Keratinocyte (primary cell): ENCODE results near the gene NFATC4. TPM values are rescaled to one million over a fixed set of nuclear protein-coding genes. Genes with fewer than 3 reads are reported as not detected.
"Not testable (repeated sequence)": the region's sequence is repeated elsewhere in the genome, so short reads cannot be mapped to it uniquely, and the experiment has no call there.

Experiments
- DNase-seq: peaks from one replicate; pipeline ENCODE4 v3.0.0-alpha.2; 2011; ENCODE audit warnings: low read depth, missing footprints, low spot score
- FAIRE-seq: peaks from 2 replicates; lab custom pipeline; 2011; peaks lifted over from hg19 to GRCh38; lab: Jason Lieb, UNC
- H2AFZ ChIP-seq: 2 replicates; pipeline ENCODE4 v1.6.0; 2012; ENCODE audit warnings: low read length, control low read depth, inconsistent platforms; ENCODE audit not compliant: control insufficient read depth
- H3K27ac ChIP-seq: 2 replicates; pipeline ENCODE4 v1.5.1; 2011; ENCODE audit warnings: low read length; ENCODE audit not compliant: control insufficient read depth, insufficient read depth
- H3K27me3 ChIP-seq: 3 replicates; pipeline ENCODE4 v1.6.0; 2011; ENCODE audit warnings: low read length; ENCODE audit not compliant: control insufficient read depth, insufficient read depth; ENCODE audit errors: extremely low read depth
- H3K36me3 ChIP-seq, 2 experiments: 2 replicates in 1 of 2; 3 replicates in 1 of 2; pipeline ENCODE4 v1.5.1; 2011; ENCODE audit warnings: low read length in 2 of 2, mild to moderate bottlenecking in 1 of 2; ENCODE audit not compliant: control insufficient read depth in 2 of 2, insufficient read depth in 2 of 2; ENCODE audit errors: extremely low read depth in 1 of 2
- H3K4me1 ChIP-seq: 3 replicates; pipeline ENCODE4 v1.5.1; 2011; ENCODE audit warnings: low read length; ENCODE audit not compliant: control insufficient read depth, insufficient read depth; ENCODE audit errors: extremely low read depth
- H3K4me2 ChIP-seq: 3 replicates; pipeline ENCODE4 v1.6.0; 2011; ENCODE audit warnings: low read depth, low read length; ENCODE audit not compliant: control insufficient read depth, insufficient read depth; ENCODE audit errors: extremely low read depth
- H3K4me3 ChIP-seq, 3 experiments: fragments of 200-600 bp in 1 of 3; sonication (generic) in 1 of 3; 2 replicates in 2 of 3; 3 replicates in 1 of 3; pipeline ENCODE4 v1.5.1; 2011 to 2016; ENCODE audit warnings: low read length in 3 of 3, mild to moderate bottlenecking in 3 of 3, control low read depth in 2 of 3, inconsistent platforms in 1 of 3, low read depth in 1 of 3, mixed read lengths in 1 of 3, mixed run types in 1 of 3, moderate library complexity in 1 of 3; ENCODE audit not compliant: control insufficient read depth in 2 of 3, insufficient read depth in 2 of 3; ENCODE audit errors: extremely low read depth in 1 of 3
- H3K79me2 ChIP-seq: 2 replicates; pipeline ENCODE4 v1.6.0; 2012; ENCODE audit warnings: low read length; ENCODE audit not compliant: control insufficient read depth, insufficient read depth
- H3K9ac ChIP-seq: 3 replicates; pipeline ENCODE4 v1.6.0; 2011; ENCODE audit warnings: low read length; ENCODE audit not compliant: control insufficient read depth, insufficient read depth; ENCODE audit errors: extremely low read depth
- H3K9me1 ChIP-seq: 3 replicates; pipeline ENCODE4 v1.6.0; 2011; ENCODE audit warnings: low read length; ENCODE audit not compliant: control insufficient read depth, insufficient read depth; ENCODE audit errors: extremely low read depth
- H3K9me3 ChIP-seq: 2 replicates; pipeline ENCODE4 v1.5.1; 2012; ENCODE audit warnings: low read depth, low read length; ENCODE audit not compliant: control insufficient read depth
- H4K20me1 ChIP-seq: 3 replicates; pipeline ENCODE4 v1.6.0; 2011; ENCODE audit warnings: low read length; ENCODE audit not compliant: control insufficient read depth, insufficient read depth; ENCODE audit errors: extremely low read depth
- EZH2 ChIP-seq: IDR thresholded peaks from one replicate; pipeline ENCODE4 v1.6.1; 2012; ENCODE audit warnings: inconsistent platforms, mild to moderate bottlenecking, low read length, moderate library complexity
- dilution Hi-C: fragments of 300-500 bp; cut with MboI; formaldehyde crosslinking; loops from one replicate; pipeline ENCODE4 v1.7.0; 2020; ENCODE audit warnings: low sequenced_read_pairs; ENCODE audit not compliant: extremely low pct_ligation_motif_present
- polyA plus RNA-seq, 5 experiments: library from polyadenylated mRNA; depleted of rRNA in 3 of 5; stranded (reverse) in 3 of 5; stranded (forward) in 1 of 5; unstranded in 1 of 5; fragments of >200 nt; gene quantifications; 1 replicate in 1 of 5; 2 replicates in 3 of 5; 3 replicates in 1 of 5; pipeline versions ENCODE4 v1.2.1 to v1.2.3, GENCODE V29; 2011 to 2012; ENCODE audit warnings: missing spikeins in 2 of 5, low read depth in 1 of 5, low replicate concordance in 1 of 5
- TF ChIP-seq, protein P1 (sequence below), 3 experiments: IDR thresholded peaks in 1 of 3; conservative IDR thresholded peaks in 1 of 3; optimal IDR thresholded peaks in 1 of 3; 2 replicates in 2 of 3; 3 replicates in 1 of 3; pipeline versions ENCODE3 to v1.5.1; 2011; ENCODE audit warnings: low read length in 3 of 3, mild to moderate bottlenecking in 3 of 3, moderate library complexity in 2 of 3, control low read depth in 1 of 3, inconsistent platforms in 1 of 3; ENCODE audit not compliant: insufficient read depth in 2 of 3; ENCODE audit errors: extremely low read depth in 1 of 3

Gene NFATC4
- polyA plus RNA-seq, 1 donor (not counting 4 experiments of a cell fraction or from before 2014, with no cell fraction given), result 0.92 TPM

DNA sequence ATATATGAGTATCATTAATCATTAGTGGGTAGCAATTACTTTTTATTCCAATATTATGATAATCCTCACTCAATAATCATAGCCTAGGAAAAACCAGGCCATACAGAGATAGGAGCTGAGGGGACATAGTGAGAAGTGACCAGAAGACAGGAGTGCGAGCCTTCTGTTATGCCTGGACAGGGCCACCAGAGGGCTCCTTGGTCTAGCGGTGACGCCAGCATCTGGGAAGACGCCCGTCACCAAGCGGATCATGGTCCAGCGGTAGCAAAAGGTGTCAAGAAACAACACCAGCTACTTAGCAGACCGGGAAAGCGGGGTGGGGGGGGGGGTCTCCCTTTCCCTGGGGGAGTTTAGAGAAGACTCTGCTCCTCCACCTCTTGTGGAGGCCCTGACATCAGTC lies 40.1 kb upstream of the NFATC4 start:
- H3K27me3 ChIP-seq, H3K4me2 ChIP-seq, DNase-seq, H3K27ac ChIP-seq, H3K4me3 ChIP-seq, H3K9me3 ChIP-seq, H4K20me1 ChIP-seq, H3K9ac ChIP-seq, H3K79me2 ChIP-seq, H3K36me3 ChIP-seq, H3K9me1 ChIP-seq, H2AFZ ChIP-seq, FAIRE-seq, dilution Hi-C loops: not testable (repeated sequence)
- H3K4me1 ChIP-seq, result peaks cover 10% of the 10 kb centered on the region
- TF ChIP-seq, protein P1, sequence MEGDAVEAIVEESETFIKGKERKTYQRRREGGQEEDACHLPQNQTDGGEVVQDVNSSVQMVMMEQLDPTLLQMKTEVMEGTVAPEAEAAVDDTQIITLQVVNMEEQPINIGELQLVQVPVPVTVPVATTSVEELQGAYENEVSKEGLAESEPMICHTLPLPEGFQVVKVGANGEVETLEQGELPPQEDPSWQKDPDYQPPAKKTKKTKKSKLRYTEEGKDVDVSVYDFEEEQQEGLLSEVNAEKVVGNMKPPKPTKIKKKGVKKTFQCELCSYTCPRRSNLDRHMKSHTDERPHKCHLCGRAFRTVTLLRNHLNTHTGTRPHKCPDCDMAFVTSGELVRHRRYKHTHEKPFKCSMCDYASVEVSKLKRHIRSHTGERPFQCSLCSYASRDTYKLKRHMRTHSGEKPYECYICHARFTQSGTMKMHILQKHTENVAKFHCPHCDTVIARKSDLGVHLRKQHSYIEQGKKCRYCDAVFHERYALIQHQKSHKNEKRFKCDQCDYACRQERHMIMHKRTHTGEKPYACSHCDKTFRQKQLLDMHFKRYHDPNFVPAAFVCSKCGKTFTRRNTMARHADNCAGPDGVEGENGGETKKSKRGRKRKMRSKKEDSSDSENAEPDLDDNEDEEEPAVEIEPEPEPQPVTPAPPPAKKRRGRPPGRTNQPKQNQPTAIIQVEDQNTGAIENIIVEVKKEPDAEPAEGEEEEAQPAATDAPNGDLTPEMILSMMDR (optimal IDR thresholded peaks at IDR 0.05 in 1 of 3, IDR thresholded peaks at IDR 0.05 in 1 of 3, conservative IDR thresholded peaks at IDR 0.05 in 1 of 3; ENCODE audit: extremely low read depth in 1 of 3, insufficient read depth in 2 of 3, low read length in 3 of 3), result peak in 1 of 3 experiments; percentile 49

DNA sequence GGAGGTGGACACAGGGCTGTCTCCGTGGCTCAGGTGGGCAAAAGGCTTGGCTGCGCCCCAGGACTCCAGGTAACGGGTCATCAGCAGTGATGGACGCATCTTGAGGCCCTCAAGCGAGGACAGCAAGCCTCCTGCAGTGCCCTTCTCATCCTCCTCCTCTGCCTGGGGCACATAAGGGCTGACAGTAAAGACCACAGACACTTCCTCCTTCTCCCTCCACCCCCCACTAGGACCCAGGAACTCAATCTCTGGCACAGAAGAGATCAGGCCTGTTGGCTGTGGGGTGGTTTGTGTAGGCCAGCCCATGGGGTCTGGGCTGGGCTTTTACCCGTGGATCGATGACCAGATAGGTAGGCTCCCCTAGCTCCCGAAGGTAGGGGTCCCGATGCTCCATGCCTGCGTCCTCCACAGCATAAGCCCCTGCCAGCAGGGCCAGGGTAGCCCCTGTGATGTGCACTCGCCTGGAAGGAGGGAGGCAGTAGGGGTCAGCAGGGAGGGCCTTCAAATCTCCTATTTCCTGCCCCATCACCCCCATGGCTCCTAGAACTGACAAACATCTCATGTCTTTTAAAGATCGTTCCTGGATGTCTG lies 38.8 kb upstream of the NFATC4 start:
- Histone ChIP-seq H3K9me1 (no peaks in the 10 kb centered on the region), H3K4me2 (no peak overlapping the region), H3K36me3 (no peaks in the 10 kb centered on the region), H3K4me1 (peaks cover 18% of the 10 kb centered on the region), H3K27me3 (peaks cover under 1% of the 10 kb centered on the region), H3K9ac (no peak overlapping the region), H3K79me2 (no peaks in the 10 kb centered on the region), H3K27ac (no peak overlapping the region), H3K9me3 (no peaks in the 10 kb centered on the region), H3K4me3 (no peak overlapping the region), H2AFZ (no peak overlapping the region), H4K20me1 (no peaks in the 10 kb centered on the region)
- dilution Hi-C loops, result no loop called here
- no peak for TF ChIP-seq EZH2
- TF ChIP-seq, protein P1 (optimal IDR thresholded peaks at IDR 0.05 in 1 of 3, IDR thresholded peaks at IDR 0.05 in 1 of 3, conservative IDR thresholded peaks at IDR 0.05 in 1 of 3; ENCODE audit: extremely low read depth in 1 of 3, insufficient read depth in 2 of 3, low read length in 3 of 3), result no peak
- DNase-seq, result no peak
- no peak for FAIRE-seq
